Ovary (tissue), 3 donors: ENCODE data around the gene CDX1.

Experiments
- EP300 ChIP-seq: sonication (generic); formaldehyde crosslinking; IDR thresholded peaks from one replicate; pipeline ENCODE4 v1.6.1; 2017; ENCODE audit warnings: antibody characterized with exemption
- TF ChIP-seq, protein P1 (sequence below), 3 donors: fragments of 450-650 bp in 2 of 3; fragments of 200-600 bp in 1 of 3; IDR thresholded peaks; one replicate each; pipeline versions ENCODE4 v1.5.1 to v1.8.0; 2016 to 2022; ENCODE audit warnings: antibody characterized with exemption in 3 of 3, mild to moderate bottlenecking in 1 of 3
- donor health status: DM: no; HTN: no; CAD: no.

DNA sequence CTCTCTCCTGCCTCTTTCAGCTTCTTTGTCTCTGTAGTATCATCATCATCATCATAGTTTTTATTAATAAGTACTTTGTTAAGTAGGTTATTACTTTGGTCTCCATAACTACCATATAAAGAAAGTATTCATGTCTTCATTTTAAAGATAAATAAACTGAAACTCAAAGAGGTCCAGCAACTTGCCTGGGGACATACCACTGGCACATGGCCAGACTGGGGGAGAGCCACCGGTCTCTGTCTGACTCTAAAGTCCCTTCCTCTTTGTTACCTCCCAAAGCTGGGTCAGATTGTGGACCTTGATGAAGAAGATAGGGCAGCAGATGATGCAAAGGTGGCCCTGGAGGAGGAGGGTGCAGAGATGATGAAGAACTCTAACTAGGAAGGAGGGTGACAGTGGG is 8.5 kb downstream of the CDX1 start:
- TF ChIP-seq, protein P1, sequence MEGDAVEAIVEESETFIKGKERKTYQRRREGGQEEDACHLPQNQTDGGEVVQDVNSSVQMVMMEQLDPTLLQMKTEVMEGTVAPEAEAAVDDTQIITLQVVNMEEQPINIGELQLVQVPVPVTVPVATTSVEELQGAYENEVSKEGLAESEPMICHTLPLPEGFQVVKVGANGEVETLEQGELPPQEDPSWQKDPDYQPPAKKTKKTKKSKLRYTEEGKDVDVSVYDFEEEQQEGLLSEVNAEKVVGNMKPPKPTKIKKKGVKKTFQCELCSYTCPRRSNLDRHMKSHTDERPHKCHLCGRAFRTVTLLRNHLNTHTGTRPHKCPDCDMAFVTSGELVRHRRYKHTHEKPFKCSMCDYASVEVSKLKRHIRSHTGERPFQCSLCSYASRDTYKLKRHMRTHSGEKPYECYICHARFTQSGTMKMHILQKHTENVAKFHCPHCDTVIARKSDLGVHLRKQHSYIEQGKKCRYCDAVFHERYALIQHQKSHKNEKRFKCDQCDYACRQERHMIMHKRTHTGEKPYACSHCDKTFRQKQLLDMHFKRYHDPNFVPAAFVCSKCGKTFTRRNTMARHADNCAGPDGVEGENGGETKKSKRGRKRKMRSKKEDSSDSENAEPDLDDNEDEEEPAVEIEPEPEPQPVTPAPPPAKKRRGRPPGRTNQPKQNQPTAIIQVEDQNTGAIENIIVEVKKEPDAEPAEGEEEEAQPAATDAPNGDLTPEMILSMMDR (IDR thresholded peaks at IDR 0.05), result no peak
- TF ChIP-seq EP300, result no peak
